ENCODE results near the gene CNIH2.

CNIH2 gene

GRCh38 chr11:66278363-66279091, 552 bp downstream of the CNIH2 start:
- no peak for DNase-seq

- DNase-seq: no peak
Observed at GRCh38 chr11:66279092-66279734, 1.2 kb downstream of the CNIH2 start.

GRCh38 chr11:66280428-66280827, 2.5 kb downstream of the CNIH2 start:
- no peak for DNase-seq

- DNase-seq: no peak
Observed at GRCh38 chr11:66281001-66281400, 3.0 kb downstream of the CNIH2 start.

GRCh38 chr11:66281776-66282467, 3.9 kb downstream of the CNIH2 start:
- no peak for DNase-seq

- peak; percentile 99 for DNase-seq
Observed at GRCh38 chr11:66282468-66283455, 4.8 kb downstream of the CNIH2 start.

- DNase-seq: no peak
Observed at GRCh38 chr11:66283461-66284105, 5.6 kb downstream of the CNIH2 start.

- no peak for DNase-seq
Observed at GRCh38 chr11:66284526-66285078, 6.6 kb downstream of the CNIH2 start.

GRCh38 chr11:66285250-66285947, 7.4 kb downstream of the CNIH2 start:
- DNase-seq: no peak

- no peak for DNase-seq
Observed at GRCh38 chr11:66286699-66287098, 8.7 kb downstream of the CNIH2 start.

- no peak for DNase-seq
Observed at GRCh38 chr11:66287211-66287888, 9.4 kb downstream of the CNIH2 start.

- no peak for DNase-seq
Observed at GRCh38 chr11:66287889-66288670, 10.1 kb downstream of the CNIH2 start.

GRCh38 chr11:66288671-66289547, 10.9 kb downstream of the CNIH2 start, which contains the start of gene YIF1A:
YIF1A (minus strand) TSS chr11:66289143; CDS start chr11:66288985, 158 bp downstream.
- DNase-seq: peak; percentile 100

GRCh38 chr11:66289548-66290329, 11.8 kb downstream of the CNIH2 start:
- peak; percentile 84 for DNase-seq

GRCh38 chr11:66290330-66290621, 12.3 kb downstream of the CNIH2 start:
- no peak for DNase-seq

GRCh38 chr11:66291303-66291705, 13.3 kb downstream of the CNIH2 start:
- no peak for DNase-seq

GRCh38 chr11:66291706-66292542, 13.9 kb downstream of the CNIH2 start, which contains the start of gene TMEM151A:
TMEM151A (plus strand) TSS chr11:66291894; CDS start chr11:66292014, 120 bp downstream.
- no peak for DNase-seq
